Measurements from ENCODE around the gene LTBP3. TPM values are rescaled to one million over a fixed set of nuclear protein-coding genes. Genes with fewer than 3 reads are reported as not detected.

LTBP3 gene
- polyA plus RNA-seq, 1 of the 3 experiments (the other 2 are of a cell fraction), result 167 TPM

GRCh38 chr11:65560555-65561418, 2.6 kb upstream of the LTBP3 start:
- TF ChIP-seq RXRA (IDR thresholded peaks at IDR 0.05; ENCODE audit: borderline replicate concordance, low read depth) (peak; percentile 97; the same call in 1 of the 2 replicates), POLR2AphosphoS5 (IDR thresholded peaks at IDR 0.05; ENCODE audit: low read depth, low read length) (no peak), MAX (IDR thresholded peaks at IDR 0.05; ENCODE audit: low read depth) (no peak), NFIC (IDR thresholded peaks at IDR 0.05; ENCODE audit: borderline replicate concordance) (0 out of 2 replicates have a peak, but pooled peaks have one; percentile 26), USF1 (IDR thresholded peaks at IDR 0.05; ENCODE audit: borderline replicate concordance, low read depth) (no peak), GATA2 (CRISPR knock-in tag; IDR thresholded peaks at IDR 0.05) (peak; percentile 66), FOSL2 (IDR thresholded peaks at IDR 0.05; ENCODE audit: borderline replicate concordance, low read depth) (peak; percentile 67; the same call in 1 of the 2 replicates), USF2 (IDR thresholded peaks at IDR 0.05; ENCODE audit: borderline replicate concordance, low read depth, low read length) (no peak), CHD2 (IDR thresholded peaks at IDR 0.05; ENCODE audit: low read length, partially characterized antibody) (peak; percentile 24), YY1 (IDR thresholded peaks at IDR 0.05; ENCODE audit: low read depth) (no peak), GABPA (IDR thresholded peaks at IDR 0.05; ENCODE audit: low read depth) (no peak), MEF2A (IDR thresholded peaks at IDR 0.05; ENCODE audit: borderline replicate concordance, low read depth) (no peak), JUND (IDR thresholded peaks at IDR 0.05) (no peak; the same call in 1 of the 2 replicates), EZH2phosphoT487 (IDR thresholded peaks at IDR 0.05; ENCODE audit: borderline replicate concordance, low read depth) (no peak), CTCF (IDR thresholded peaks at IDR 0.05) (no peak), FOXM1 (IDR thresholded peaks at IDR 0.05; ENCODE audit: low read depth) (no peak), TCF12 (IDR thresholded peaks at IDR 0.05) (0 out of 2 replicates have a peak, but pooled peaks have one; percentile 32), RAD21 (IDR thresholded peaks at IDR 0.05; ENCODE audit: low read length) (no peak), IRF3 (IDR thresholded peaks at IDR 0.05; ENCODE audit: low read depth, low read length) (no peak), RCOR1 (IDR thresholded peaks at IDR 0.05; ENCODE audit: low read length) (peak; percentile 46; the same call in 1 of the 2 replicates)
- Histone ChIP-seq H3K27ac (ENCODE audit: low read depth in 2 of 2, low read length in 1 of 2) (peak overlapping the region; percentile 97), H3K79me2 (ENCODE audit: insufficient read depth) (peaks cover 26% of the 10 kb centered on the region), H3F3A (replicated peaks; ENCODE audit: insufficient read depth) (peaks cover 57% of the 10 kb centered on the region), H3K4me3 (ENCODE audit: low read depth in 2 of 2, low read length in 1 of 2) (peak overlapping the region in 1 of 2 experiments; percentile 55; a peak in 2 of 4 replicates), H3K9ac (peak overlapping the region; percentile 87), H2AFZ (ENCODE audit: low read depth) (peak overlapping the region; percentile 71; the same call in 1 of the 2 replicates), H3K27me3 (ENCODE audit: insufficient read depth) (no peaks in the 10 kb centered on the region), H3K4me1 (ENCODE audit: control insufficient read depth in 1 of 2, insufficient read depth in 2 of 2, low read depth in 1 of 2, low read length in 1 of 2) (peaks cover 47 to 52% of the 10 kb centered on the region in 2 experiments), H3K9me2 (no peaks in the 10 kb centered on the region), H4K20me1 (ENCODE audit: insufficient read depth) (no peaks in the 10 kb centered on the region), H3K36me3 (replicated peaks in 1 of 2; ENCODE audit: control insufficient read depth in 1 of 2, insufficient read depth in 2 of 2, low read length in 1 of 2) (no peaks in the 10 kb centered on the region), H3K4me2 (peak overlapping the region; percentile 91), H3K9me3 (no peaks in the 10 kb centered on the region)
- 4% methylated on average over 14 of the region's 15 CpGs for WGBS (ENCODE audit: low lambda C conversion rate)
- POLR2A ChIA-PET, result interaction anchor here (1.0 to 3.3 kb wide), 9 partner anchors 10 to 426 kb away, joined by 3 to 12 read pairs (median 4); partner anchors contain the start of genes FAM89B, MALAT1, RNASEH2C and SCYL1
- CTCF ChIA-PET, result interaction anchor here (0.6 to 6.4 kb wide), 11 partner anchors 9 to 231 kb away, joined by 3 to 69 read pairs (median 5); partner anchors contain the start of genes EHBP1L1, FAM89B, SCYL1 and ZNRD2
- DNase-seq, result peak; percentile 84
